Transverse colon (tissue), 4 donors: ENCODE measurements around the gene MYO9A.

Experiments
- CTCF ChIP-seq, 5 experiments: fragments of 200-600 bp in 3 of 5; fragments of 450-650 bp in 2 of 5; sonication (generic) in 3 of 5; IDR thresholded peaks; 1 replicate in 2 of 5; 2 replicates in 3 of 5; pipeline ENCODE4 v1.5.1; 2016 to 2017; ENCODE audit warnings: antibody characterized with exemption in 5 of 5, inconsistent platforms in 3 of 5, mild to moderate bottlenecking in 2 of 5, moderate library complexity in 1 of 5
- EP300 ChIP-seq: sonication (generic); formaldehyde crosslinking; IDR thresholded peaks from one replicate; pipeline ENCODE4 v1.6.1; 2017; ENCODE audit warnings: antibody characterized with exemption, low read depth
- POLR2A ChIP-seq: fragments of 450-650 bp; IDR thresholded peaks from one replicate; pipeline ENCODE4 v1.6.1; 2016; ENCODE audit warnings: antibody characterized with exemption, mild to moderate bottlenecking, moderate library complexity
- POLR2AphosphoS5 ChIP-seq, 3 donors: sonication (generic); formaldehyde crosslinking; IDR thresholded peaks; one replicate each; pipeline ENCODE4 v1.6.1; 2016; ENCODE audit warnings: antibody characterized with exemption in 3 of 3

DNA sequence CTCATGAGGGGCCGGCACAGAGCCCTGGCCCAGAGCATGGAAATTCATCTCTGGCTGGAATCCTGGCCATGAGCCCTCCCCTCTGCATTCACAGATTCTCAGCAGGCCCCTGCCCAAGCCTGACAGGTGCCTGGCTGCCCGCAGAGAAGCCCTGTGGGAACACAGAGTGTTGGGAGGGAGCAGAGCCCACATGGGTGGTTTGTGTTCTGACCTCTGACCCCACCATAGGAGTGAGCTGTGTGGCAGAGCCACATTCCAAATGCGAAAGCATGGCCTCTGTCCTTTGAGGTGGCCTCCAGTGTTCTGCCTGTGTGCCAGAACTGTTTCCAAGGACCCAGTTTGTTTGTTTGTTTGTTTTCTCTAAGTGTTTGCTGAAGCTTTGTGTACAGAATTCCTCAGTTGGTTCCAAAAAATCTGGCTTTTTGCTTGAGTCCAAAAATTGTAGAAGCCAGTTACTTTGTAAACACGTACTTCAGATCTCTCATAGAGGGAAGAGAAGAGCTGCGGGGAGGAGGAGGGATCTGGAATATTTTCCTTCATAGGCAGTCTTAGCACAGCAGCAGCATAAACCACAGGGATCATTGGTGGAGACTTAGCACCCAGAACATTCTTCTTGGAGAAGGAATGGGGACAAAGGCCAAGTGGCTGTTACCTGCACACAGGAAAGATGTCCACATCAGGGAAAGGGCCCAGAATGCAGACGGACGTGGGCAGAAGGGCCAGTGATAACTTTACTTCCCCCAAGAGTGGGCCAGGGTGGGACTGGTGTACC, 43.6 kb upstream of the MYO9A start:
- no peak for TF ChIP-seq CTCF (IDR thresholded peaks at IDR 0.05)
- no peak for TF ChIP-seq POLR2A
- TF ChIP-seq POLR2AphosphoS5 (IDR thresholded peaks at IDR 0.05), result no peak
- TF ChIP-seq EP300, result no peak
